SK-N-SH (cell line): ENCODE measurements around the gene POU3F1. TPM values are rescaled to one million over a fixed set of nuclear protein-coding genes. Genes with fewer than 3 reads are reported as not detected.

Source experiments
- CTCF ChIA-PET: fragments of 300-600, 350-600 bp; formaldehyde crosslinking; extraction: SDS; loops from one replicate; lab custom pipeline; 2021; lab: Yijun Ruan, JAX
- POLR2A ChIA-PET: fragments of 350-600 bp; sonication (Branson Sonifier 250); formaldehyde crosslinking; extraction: SDS; loops from one replicate; lab custom pipeline; 2020; ENCODE audit warnings: antibody characterized with exemption, inconsistent platforms; lab: Yijun Ruan, JAX
- DNase-seq: peaks from one replicate; pipeline ENCODE4 v3.0.0; 2012
- H2AFZ ChIP-seq: fragments of 200-600 bp; sonication (generic); 2 replicates; pipeline ENCODE4 v1.8.1; 2016; ENCODE audit warnings: antibody characterized with exemption, mild to moderate bottlenecking, low read depth
- H3F3A ChIP-seq: fragments of 200-600 bp; sonication (generic); replicated peaks from 2 replicates; pipeline ENCODE3; 2016; ENCODE audit warnings: antibody characterized with exemption, mild to moderate bottlenecking; ENCODE audit not compliant: insufficient read depth
- H3K27ac ChIP-seq, 2 experiments: fragments of 200-500 bp in 1 of 2; fragments of 200-600 bp in 1 of 2; sonication (Bioruptor generic) in 1 of 2; sonication (generic), shearing (Covaris generic) in 1 of 2; 2 replicates each; pipeline versions ENCODE4 v1.5.1 to v1.6.1; 2014 to 2016; ENCODE audit warnings: low read depth in 2 of 2, inconsistent platforms in 1 of 2, low read length in 1 of 2, mild to moderate bottlenecking in 1 of 2, mixed read lengths in 1 of 2
- H3K27me3 ChIP-seq: fragments of 200-600 bp; sonication (generic), shearing (Covaris generic); 2 replicates; pipeline ENCODE4 v1.6.1; 2016; ENCODE audit warnings: mixed run types; ENCODE audit not compliant: insufficient read depth
- H3K36me3 ChIP-seq, 2 experiments: fragments of 200-500 bp in 1 of 2; fragments of 200-600 bp in 1 of 2; sonication (Bioruptor generic) in 1 of 2; sonication (generic) in 1 of 2; replicated peaks in 1 of 2; 2 replicates each; pipeline versions ENCODE3 to v1.5.1; 2014 to 2016; ENCODE audit warnings: low read length in 1 of 2, mild to moderate bottlenecking in 1 of 2; ENCODE audit not compliant: insufficient read depth in 2 of 2, control insufficient read depth in 1 of 2
- H3K4me1 ChIP-seq, 2 experiments: fragments of 200-500 bp in 1 of 2; fragments of 200-600 bp in 1 of 2; sonication (Bioruptor generic) in 1 of 2; sonication (generic), shearing (Covaris generic) in 1 of 2; 2 replicates each; pipeline versions ENCODE4 v1.5.1 to v1.6.1; 2014 to 2016; ENCODE audit warnings: low read depth in 1 of 2, low read length in 1 of 2, mixed run types in 1 of 2; ENCODE audit not compliant: insufficient read depth in 2 of 2, control insufficient read depth in 1 of 2
- H3K4me2 ChIP-seq: fragments of 200-600 bp; sonication (generic), shearing (Covaris generic); 2 replicates; pipeline ENCODE4 v1.6.1; 2017; ENCODE audit warnings: mixed run types
- H3K4me3 ChIP-seq, 2 experiments: fragments of 200-500 bp in 1 of 2; fragments of 200-600 bp in 1 of 2; sonication (Bioruptor generic) in 1 of 2; sonication (generic), shearing (Covaris generic) in 1 of 2; 2 replicates each; pipeline versions ENCODE4 v1.5.1 to v1.8.1; 2014 to 2016; ENCODE audit warnings: low read depth in 2 of 2, inconsistent platforms in 1 of 2, low read length in 1 of 2, mild to moderate bottlenecking in 1 of 2, mixed read lengths in 1 of 2, moderate library complexity in 1 of 2
- H3K79me2 ChIP-seq: fragments of 200-600 bp; sonication (generic); 2 replicates; pipeline ENCODE4 v1.8.1; 2017; ENCODE audit warnings: mild to moderate bottlenecking; ENCODE audit not compliant: insufficient read depth
- H3K9ac ChIP-seq: fragments of 200-600 bp; sonication (generic); 2 replicates; pipeline ENCODE4 v1.6.1; 2017; ENCODE audit warnings: mixed run types
- H3K9me2 ChIP-seq: fragments of 200-600 bp; sonication (generic); 2 replicates; pipeline ENCODE4 v1.6.1; 2017; ENCODE audit warnings: mixed run types
- H3K9me3 ChIP-seq: fragments of 200-600 bp; sonication (generic); 2 replicates; pipeline ENCODE4 v1.6.1; 2017; ENCODE audit warnings: mixed run types, mild to moderate bottlenecking, moderate library complexity
- H4K20me1 ChIP-seq: fragments of 200-600 bp; sonication (generic); 2 replicates; pipeline ENCODE4 v1.6.1; 2017; ENCODE audit warnings: mild to moderate bottlenecking, mixed run types; ENCODE audit not compliant: insufficient read depth
- ELF1 ChIP-seq: IDR thresholded peaks from 2 replicates; pipeline ENCODE4 v1.4.0; 2012
- EP300 ChIP-seq, 2 experiments: IDR thresholded peaks; 2 replicates each; pipeline versions ENCODE4 v1.4.0 to v1.6.1; 2012; ENCODE audit warnings: borderline replicate concordance in 1 of 2, low read depth in 1 of 2, low read length in 1 of 2
- EZH2phosphoT487 ChIP-seq: fragments of 200-600 bp; sonication (generic); IDR thresholded peaks from 2 replicates; pipeline ENCODE4 v1.6.1; 2017; ENCODE audit warnings: low read depth, mixed run types, mild to moderate bottlenecking, antibody characterized with exemption, moderate library complexity, borderline replicate concordance
- FOXJ3 ChIP-seq: sonication (generic); formaldehyde crosslinking; IDR thresholded peaks from 2 replicates; pipeline ENCODE4 v1.5.1; 2020; ENCODE audit warnings: mild to moderate bottlenecking, missing genetic modification reagents
- GABPA ChIP-seq: IDR thresholded peaks from 2 replicates; pipeline ENCODE4 v1.4.0; 2012; ENCODE audit warnings: low read depth, mild to moderate bottlenecking
- MEF2A ChIP-seq: IDR thresholded peaks from 2 replicates; pipeline ENCODE4 v1.4.0; 2012; ENCODE audit warnings: low read depth, borderline replicate concordance
- MXI1 ChIP-seq: IDR thresholded peaks from 2 replicates; pipeline ENCODE4 v1.6.1; 2012; ENCODE audit warnings: mild to moderate bottlenecking, low read depth, low read length, improper control_type of control experiment
- POLR2AphosphoS5 ChIP-seq: IDR thresholded peaks from 2 replicates; pipeline ENCODE4 v1.6.1; 2012; ENCODE audit warnings: low read depth, low read length
- RAD21 ChIP-seq: IDR thresholded peaks from 2 replicates; pipeline ENCODE4 v1.6.1; 2012; ENCODE audit warnings: mild to moderate bottlenecking, low read length
- RCOR1 ChIP-seq: fragments of 150-350 bp; IDR thresholded peaks from 2 replicates; pipeline ENCODE4 v1.6.1; 2017; ENCODE audit warnings: antibody characterized with exemption, low read length
- SIN3A ChIP-seq: IDR thresholded peaks from 2 replicates; pipeline ENCODE4 v1.6.1; 2012; ENCODE audit warnings: low read depth, mild to moderate bottlenecking, low read length, moderate library complexity, borderline replicate concordance
- SMC3 ChIP-seq: IDR thresholded peaks from 2 replicates; pipeline ENCODE4 v1.6.1; 2012; ENCODE audit warnings: low read depth, low read length, improper control_type of control experiment
- TAF1 ChIP-seq: IDR thresholded peaks from 2 replicates; pipeline ENCODE4 v1.6.1; 2012; ENCODE audit warnings: low read depth, mild to moderate bottlenecking, low read length, moderate library complexity, borderline replicate concordance
- TCF12 ChIP-seq: IDR thresholded peaks from 2 replicates; pipeline ENCODE4 v1.4.0; 2012
- WGBS: methylation state at CpG from one replicate; pipeline ENCODE4 v1.1.6; 2017; ENCODE audit warnings: low lambda C conversion rate; 5-methylcytosine and 5-hydroxymethylcytosine counted together
- polyA plus RNA-seq, 3 experiments: library from polyadenylated mRNA; depleted of rRNA; stranded (reverse); fragments of >200 nt; gene quantifications; 2 replicates each; pipeline ENCODE4 v1.2.3, GENCODE V29; 2012
- TF ChIP-seq, protein P1 (sequence below): fragments of 200-600 bp; sonication (generic); IDR thresholded peaks from 2 replicates; pipeline ENCODE4 v1.6.1; 2017; ENCODE audit warnings: antibody characterized with exemption, mild to moderate bottlenecking, moderate library complexity

The POU3F1 gene
- polyA plus RNA-seq, 1 of the 3 experiments (the other 2 are of a cell fraction), result not detected

DNA sequence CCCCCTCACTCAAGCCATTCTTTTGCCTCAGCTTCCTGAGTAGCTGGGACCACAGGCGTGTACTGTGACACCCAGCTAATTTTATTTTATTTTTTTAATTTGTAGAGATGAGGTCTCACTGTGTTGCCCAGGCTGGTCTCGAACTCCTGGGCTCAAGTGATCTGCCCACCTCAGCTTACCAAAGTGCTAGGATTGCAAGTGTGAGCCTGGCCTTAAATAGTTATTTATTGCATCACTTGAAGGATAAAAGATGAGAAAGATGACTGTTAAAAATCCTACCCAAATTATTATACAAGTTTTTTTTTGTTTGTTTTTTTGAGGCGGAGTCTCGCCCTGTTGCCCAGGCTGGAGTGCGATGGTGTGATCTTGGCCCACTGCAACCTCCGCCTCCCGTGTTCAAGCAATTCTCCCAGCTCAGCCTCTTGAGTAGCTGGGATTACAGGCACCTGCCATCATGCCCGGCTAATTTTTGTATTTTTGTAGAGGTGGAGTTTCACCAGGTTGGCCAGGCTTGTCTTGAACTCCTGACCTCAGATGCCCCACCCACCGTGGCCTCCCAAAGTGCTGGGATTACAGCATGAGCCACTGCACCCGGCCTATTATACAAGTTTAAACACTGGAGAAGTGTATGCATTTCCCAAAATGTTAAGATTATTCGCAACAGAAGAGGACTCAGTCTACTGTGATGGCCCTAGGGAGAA lies 31.7 kb downstream of the POU3F1 start (continued):
- TF ChIP-seq FOXJ3 (no peak), EP300 (IDR thresholded peaks at IDR 0.05; ENCODE audit: borderline replicate concordance in 1 of 2, low read depth in 1 of 2, low read length in 1 of 2) (no peak)

DNA sequence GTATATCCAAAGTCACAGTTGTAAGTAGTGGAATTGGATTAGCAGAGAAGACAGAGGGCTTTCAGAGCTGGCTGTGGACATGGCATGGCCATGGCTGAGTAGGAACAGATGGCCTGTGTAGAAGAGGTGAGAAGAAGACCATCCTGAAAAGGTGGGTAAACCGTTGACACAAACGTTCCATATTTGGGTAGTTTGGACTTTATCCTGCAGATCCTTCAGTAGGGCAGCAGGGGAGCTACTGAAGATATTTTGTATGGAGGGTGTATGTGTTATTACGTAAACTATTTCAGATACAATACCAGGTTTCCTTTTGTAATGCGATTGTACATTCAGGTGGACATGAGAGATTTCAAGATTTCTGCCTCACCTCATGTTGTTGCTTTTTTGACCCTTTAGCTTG lies 32.4 kb downstream of the POU3F1 start:
- TF ChIP-seq, protein P1, sequence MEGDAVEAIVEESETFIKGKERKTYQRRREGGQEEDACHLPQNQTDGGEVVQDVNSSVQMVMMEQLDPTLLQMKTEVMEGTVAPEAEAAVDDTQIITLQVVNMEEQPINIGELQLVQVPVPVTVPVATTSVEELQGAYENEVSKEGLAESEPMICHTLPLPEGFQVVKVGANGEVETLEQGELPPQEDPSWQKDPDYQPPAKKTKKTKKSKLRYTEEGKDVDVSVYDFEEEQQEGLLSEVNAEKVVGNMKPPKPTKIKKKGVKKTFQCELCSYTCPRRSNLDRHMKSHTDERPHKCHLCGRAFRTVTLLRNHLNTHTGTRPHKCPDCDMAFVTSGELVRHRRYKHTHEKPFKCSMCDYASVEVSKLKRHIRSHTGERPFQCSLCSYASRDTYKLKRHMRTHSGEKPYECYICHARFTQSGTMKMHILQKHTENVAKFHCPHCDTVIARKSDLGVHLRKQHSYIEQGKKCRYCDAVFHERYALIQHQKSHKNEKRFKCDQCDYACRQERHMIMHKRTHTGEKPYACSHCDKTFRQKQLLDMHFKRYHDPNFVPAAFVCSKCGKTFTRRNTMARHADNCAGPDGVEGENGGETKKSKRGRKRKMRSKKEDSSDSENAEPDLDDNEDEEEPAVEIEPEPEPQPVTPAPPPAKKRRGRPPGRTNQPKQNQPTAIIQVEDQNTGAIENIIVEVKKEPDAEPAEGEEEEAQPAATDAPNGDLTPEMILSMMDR, result peak; percentile 17; the same call in 1 of the 2 replicates
- TF ChIP-seq MEF2A, result no peak
- peaks cover 58% of the 10 kb centered on the region for H3K79me2 ChIP-seq
- CTCF ChIA-PET, result interaction anchor here (1.3 to 5.5 kb wide), 3 partner anchors 13 to 154 kb away, joined by 3 to 52 read pairs (median 3); no protein-coding TSS in a partner anchor
- POLR2A ChIA-PET, result no interaction called here
- peak overlapping the region; percentile 3 to 80; a peak in 2 of 4 replicates for H3K4me3 ChIP-seq
- peak overlapping the region; percentile 96; the same call in 1 of the 2 replicates for H3K9ac ChIP-seq
- peaks cover 3 to 20% of the 10 kb centered on the region in 2 experiments; a peak in 2 of 4 replicates for H3K4me1 ChIP-seq
- no peak for DNase-seq
- H3K4me2 ChIP-seq, result peak overlapping the region; percentile 82
- no peaks in the 10 kb centered on the region for H3K9me2 ChIP-seq
- 44% methylated on average over 4 of the region's 4 CpGs for WGBS
- H3K27me3 ChIP-seq, result no peaks in the 10 kb centered on the region
- no peaks in the 10 kb centered on the region for H3K9me3 ChIP-seq
- no peak overlapping the region; a peak in 1 of 4 replicates for H3K27ac ChIP-seq
- H2AFZ ChIP-seq, result no peak overlapping the region
- peaks cover 7% of the 10 kb centered on the region for H3F3A ChIP-seq
- no peaks in the 10 kb centered on the region for H4K20me1 ChIP-seq
- H3K36me3 ChIP-seq, result peaks cover 31 to 42% of the 10 kb centered on the region in 2 experiments

DNA sequence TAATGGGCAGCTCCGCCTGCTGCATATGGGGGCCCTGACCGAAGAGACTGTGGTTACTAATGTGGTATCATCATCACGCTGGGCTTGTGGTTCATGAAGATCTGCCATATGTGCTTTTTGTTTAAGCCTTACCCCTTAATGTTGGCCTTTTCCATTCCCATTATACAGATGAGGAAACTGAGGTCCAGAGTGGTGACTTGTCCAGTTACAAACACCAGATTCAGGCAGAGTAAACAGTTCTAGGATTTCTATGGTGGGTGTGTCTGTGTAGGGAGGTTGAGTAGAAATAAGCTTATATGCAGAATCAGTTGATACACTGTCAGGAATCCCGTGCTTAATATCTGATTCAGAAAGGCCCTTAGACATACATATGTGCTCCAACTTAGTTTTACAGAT lies 33.4 kb downstream of the POU3F1 start:
- Histone ChIP-seq H3F3A (peaks cover 1% of the 10 kb centered on the region), H3K4me2 (peak overlapping the region; percentile 82), H4K20me1 (no peaks in the 10 kb centered on the region), H3K4me1 (peaks cover 3 to 20% of the 10 kb centered on the region in 2 experiments; a peak in 2 of 4 replicates), H2AFZ (no peak overlapping the region), H3K36me3 (peaks cover 25 to 33% of the 10 kb centered on the region in 2 experiments), H3K9ac (peak overlapping the region; percentile 96), H3K4me3 (peak overlapping the region; percentile 80 to 81), H3K9me2 (no peaks in the 10 kb centered on the region), H3K9me3 (no peaks in the 10 kb centered on the region), H3K27ac (peak overlapping the region; percentile 95 to 96), H3K27me3 (no peaks in the 10 kb centered on the region), H3K79me2 (peaks cover 55% of the 10 kb centered on the region)
- CTCF ChIA-PET, result interaction anchor here (1.3 to 5.5 kb wide), 5 partner anchors 13 to 153 kb away, joined by 3 to 52 read pairs (median 4); partner anchors contain the start of gene SF3A3
- no peak for DNase-seq
- 0% methylated on average over 4 of the region's 4 CpGs for WGBS
- POLR2A ChIA-PET, result interaction anchor here (0.7 to 2.8 kb wide), 7 partner anchors 10 to 799 kb away, joined by 3 to 15 read pairs (median 5); partner anchors contain the start of gene SF3A3
- no peak for TF ChIP-seq EZH2phosphoT487
- TF ChIP-seq SMC3, result no peak
- no peak for TF ChIP-seq RCOR1
- TF ChIP-seq ELF1, result no peak
- TF ChIP-seq EP300 (IDR thresholded peaks at IDR 0.05; ENCODE audit: borderline replicate concordance in 1 of 2, low read depth in 1 of 2, low read length in 1 of 2), result no peak
- TF ChIP-seq TCF12, result no peak
- no peak for TF ChIP-seq MXI1
- TF ChIP-seq RAD21, result no peak
- TF ChIP-seq MEF2A, result no peak
- no peak for TF ChIP-seq POLR2AphosphoS5
- TF ChIP-seq TAF1, result no peak
- no peak for TF ChIP-seq SIN3A
- TF ChIP-seq GABPA, result no peak
- no peak for TF ChIP-seq FOXJ3
